Uterus (tissue), 2 donors: ENCODE data around the gene MTMR4.

Experiments used
- CTCF ChIP-seq, 4 experiments: fragments of 200-600 bp in 2 of 4; fragments of 450-650 bp in 2 of 4; sonication (generic) in 2 of 4; IDR thresholded peaks; one replicate each; pipeline ENCODE4 v1.5.1; 2016 to 2019; ENCODE audit warnings: antibody characterized with exemption in 4 of 4, mild to moderate bottlenecking in 2 of 4, moderate library complexity in 1 of 4
- POLR2A ChIP-seq, 2 donors: fragments of 450-650 bp; IDR thresholded peaks; one replicate each; pipeline ENCODE4 v1.6.1; 2016; ENCODE audit warnings: antibody characterized with exemption in 2 of 2, mild to moderate bottlenecking in 1 of 2, moderate library complexity in 1 of 2

- no peak for TF ChIP-seq POLR2A (IDR thresholded peaks at IDR 0.05)
- no peak for TF ChIP-seq CTCF (IDR thresholded peaks at IDR 0.05)
These were observed 13.0 kb downstream of the MTMR4 start for GRCh38 chr17:58501451-58501850.
